Left ventricle myocardium inferior (tissue), 1 donor: ENCODE data around the gene JADE1. TPM values are rescaled to one million over a fixed set of nuclear protein-coding genes. Genes with fewer than 3 reads are reported as not detected.
A peak's percentile ranks its signal among the peaks of the same experiment; 100 is the strongest.

Source experiments
- DNase-seq: peaks from one replicate; pipeline ENCODE4 v3.0.0-alpha.2; 2020
- H3K27ac ChIP-seq: fragments of 200-600 bp; replicated peaks from 2 replicates; pipeline ENCODE4 v1.8.0; 2021
- H3K27me3 ChIP-seq: fragments of 200-600 bp; 2 replicates; pipeline ENCODE4 v1.8.0; 2021; ENCODE audit warnings: low read depth
- H3K36me3 ChIP-seq: fragments of 200-600 bp; 2 replicates; pipeline ENCODE4 v1.8.0; 2021
- H3K4me1 ChIP-seq: fragments of 200-600 bp; 2 replicates; pipeline ENCODE4 v1.8.0; 2021
- H3K4me3 ChIP-seq: fragments of 200-600 bp; 2 replicates; pipeline ENCODE4 v1.8.0; 2021; ENCODE audit warnings: mild to moderate bottlenecking, moderate library complexity
- H3K9me3 ChIP-seq: fragments of 200-600 bp; replicated peaks from 2 replicates; pipeline ENCODE4 v1.8.0; 2021
- CTCF ChIP-seq: fragments of 200-600 bp; IDR thresholded peaks from 2 replicates; pipeline ENCODE4 v1.8.0; 2021; ENCODE audit warnings: antibody characterized with exemption, mild to moderate bottlenecking, borderline replicate concordance
- intact Hi-C: fragments of 100-400 bp; cut with micrococcal nuclease; formaldehyde crosslinking; loops from one replicate; pipeline ENCODE4 v1.11.0; 2022
- total RNA-seq: library from RNA; stranded (reverse); fragmentation: NEBNext Ultra II Directional; extraction: Animal tissue kit (Norgen Biotek cat#: 25700); gene quantifications from one replicate; pipeline ENCODE4 v1.2.1, GENCODE V29; 2021
- donor health status: DM: no; HTN: yes; CAD: no; lungs with severe emphysema.

JADE1 gene
- total RNA-seq, 1 donor from 2014 or later: 22.1 TPM

GRCh38 chr4:128847082-128847724 lies 37.7 kb downstream of the JADE1 start:
- Histone ChIP-seq H3K9me3 (no peaks in the 10 kb centered on the region), H3K36me3 (peaks cover 89% of the 10 kb centered on the region), H3K27ac (peak overlapping the region; percentile 72), H3K4me1 (peaks cover 59% of the 10 kb centered on the region), H3K27me3 (no peaks in the 10 kb centered on the region), H3K4me3 (no peak overlapping the region)
- no peak for DNase-seq
- intact Hi-C loops: no loop called here
- no peak for TF ChIP-seq CTCF

- Histone ChIP-seq H3K9me3 (no peaks in the 10 kb centered on the region), H3K27me3 (no peaks in the 10 kb centered on the region), H3K36me3 (peaks cover 94% of the 10 kb centered on the region), H3K27ac (no peak overlapping the region), H3K4me3 (no peak overlapping the region), H3K4me1 (peaks cover 46% of the 10 kb centered on the region)
- TF ChIP-seq CTCF: no peak
- intact Hi-C loops: no loop called here
- DNase-seq: no peak
These were observed 39.0 kb downstream of the JADE1 start for GRCh38 chr4:128848461-128848860.

GRCh38 chr4:128850252-128850651 lies 40.8 kb downstream of the JADE1 start:
- Histone ChIP-seq H3K36me3 (peaks cover 100% of the 10 kb centered on the region), H3K4me3 (no peak overlapping the region), H3K4me1 (peaks cover 32% of the 10 kb centered on the region), H3K9me3 (no peaks in the 10 kb centered on the region), H3K27ac (no peak overlapping the region), H3K27me3 (no peaks in the 10 kb centered on the region)
- no peak for TF ChIP-seq CTCF
- DNase-seq: no peak
- intact Hi-C loops: no loop called here

- TF ChIP-seq CTCF: no peak
- Histone ChIP-seq H3K9me3 (no peaks in the 10 kb centered on the region), H3K27ac (no peak overlapping the region), H3K36me3 (peaks cover 96% of the 10 kb centered on the region), H3K27me3 (no peaks in the 10 kb centered on the region), H3K4me1 (peaks cover 20% of the 10 kb centered on the region), H3K4me3 (no peak overlapping the region)
- intact Hi-C loops: no loop called here
- DNase-seq: no peak
These were observed 44.2 kb downstream of the JADE1 start for GRCh38 chr4:128853741-128854140.

- TF ChIP-seq CTCF: no peak
- peaks cover 27% of the 10 kb centered on the region for H3K4me1 ChIP-seq
- H3K27me3 ChIP-seq: no peaks in the 10 kb centered on the region
- H3K27ac ChIP-seq: no peak overlapping the region
- H3K36me3 ChIP-seq: peaks cover 89% of the 10 kb centered on the region
- intact Hi-C loops: no loop called here
- H3K4me3 ChIP-seq: no peak overlapping the region
- DNase-seq: no peak
- H3K9me3 ChIP-seq: no peaks in the 10 kb centered on the region
These were observed 44.9 kb downstream of the JADE1 start for GRCh38 chr4:128854433-128854832.

GRCh38 chr4:128855621-128856020 lies 46.1 kb downstream of the JADE1 start:
- H3K4me1 ChIP-seq: peaks cover 39% of the 10 kb centered on the region
- intact Hi-C loops: no loop called here
- H3K27ac ChIP-seq: no peak overlapping the region
- no peak for DNase-seq
- H3K9me3 ChIP-seq: no peaks in the 10 kb centered on the region
- H3K27me3 ChIP-seq: no peaks in the 10 kb centered on the region
- no peak for TF ChIP-seq CTCF
- peaks cover 86% of the 10 kb centered on the region for H3K36me3 ChIP-seq
- H3K4me3 ChIP-seq: no peak overlapping the region
